HG02840 (cell line): ENCODE data around the gene BNIP5.
"Not testable (repeated sequence)": the region's sequence is repeated elsewhere in the genome, so short reads cannot be mapped to it uniquely, and the experiment has no call there.

Experiments
- ATAC-seq: cut with Tn5 transposase; IDR thresholded peaks from one replicate; pipeline ENCODE4 v1.9.1; 2021; ENCODE audit warnings: mild to moderate bottlenecking, moderate library complexity, moderate number of reproducible peaks; ENCODE audit not compliant: unreplicated experiment, low FRiP score

Gene BNIP5

GRCh38 chr6:36368421-36368820, 31.7 kb upstream of the BNIP5 start:
- ATAC-seq = no peak

- no peak for ATAC-seq
Measured at GRCh38 chr6:36367743-36368142, 31.1 kb upstream of the BNIP5 start.

DNA sequence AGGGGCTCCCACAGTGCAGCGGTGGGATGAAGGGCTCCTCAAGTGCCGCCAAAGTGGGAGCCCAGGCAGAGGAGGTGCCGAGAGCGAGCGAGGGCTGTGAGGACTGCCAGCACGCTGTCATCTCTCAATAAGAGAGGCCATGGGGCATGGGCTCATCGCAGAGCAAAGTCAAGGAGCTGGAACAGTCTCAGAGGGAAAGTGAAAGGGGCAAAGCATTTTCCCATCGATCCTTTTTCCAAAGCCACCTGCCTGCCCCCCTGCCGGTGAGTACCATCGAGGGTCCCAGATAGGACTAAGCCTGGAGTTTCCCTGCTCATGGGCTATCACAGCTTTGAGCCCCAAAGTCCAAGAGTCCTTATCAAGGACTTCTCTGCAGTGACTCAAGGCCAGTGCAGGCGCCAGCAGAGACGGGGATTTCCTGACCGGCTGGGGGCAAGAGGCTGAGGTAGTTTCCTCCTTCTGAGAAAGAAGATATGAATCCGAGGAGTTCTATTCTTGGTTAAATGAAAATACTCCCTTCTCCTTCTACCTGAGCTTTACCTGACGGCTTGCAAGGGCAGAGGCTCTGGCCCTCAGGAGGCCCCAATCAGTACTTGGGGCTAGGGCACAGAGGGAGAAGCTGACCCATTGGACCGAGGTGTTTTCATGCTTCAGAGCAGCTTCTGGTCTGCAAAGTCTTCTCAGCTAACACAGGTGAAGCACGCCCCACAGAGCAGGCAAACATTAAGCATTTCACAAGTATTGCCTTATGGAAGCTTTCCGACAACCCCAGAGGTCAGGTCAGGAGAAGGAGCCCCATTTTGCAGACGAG, 28.2 kb upstream of the BNIP5 start:
- ATAC-seq = no peak

DNA sequence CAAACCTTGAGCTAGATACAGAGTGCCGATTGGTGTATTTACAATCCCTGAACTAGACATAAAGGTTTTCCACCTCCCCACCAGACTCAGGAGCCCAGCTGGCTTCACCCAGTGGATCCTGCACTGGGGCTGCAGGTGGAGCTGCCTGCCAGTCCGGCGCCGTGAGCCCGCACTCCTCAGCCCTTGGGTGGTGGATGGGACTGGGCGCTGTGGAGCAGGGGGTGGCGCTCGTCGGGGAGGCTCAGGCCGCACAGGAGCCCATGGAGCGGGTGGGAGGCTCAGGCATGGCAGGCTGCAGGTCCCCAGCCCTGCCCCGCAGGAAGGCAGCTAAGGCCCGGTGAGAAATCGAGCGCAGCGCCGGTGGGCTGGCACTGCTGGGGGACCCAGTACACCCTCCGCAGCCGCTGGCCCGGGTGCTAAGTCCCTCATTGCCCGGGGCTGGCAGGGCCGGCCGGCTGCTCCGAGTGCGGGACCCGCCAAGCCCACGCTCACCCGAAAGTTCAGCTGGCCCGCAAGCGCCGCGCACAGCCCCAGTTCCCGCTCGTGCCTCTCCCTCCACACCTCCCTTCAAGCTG, 27.5 kb upstream of the BNIP5 start:
- not testable (repeated sequence) for ATAC-seq

GRCh38 chr6:36363371-36363752, 26.7 kb upstream of the BNIP5 start:
- ATAC-seq = not testable (repeated sequence)

DNA sequence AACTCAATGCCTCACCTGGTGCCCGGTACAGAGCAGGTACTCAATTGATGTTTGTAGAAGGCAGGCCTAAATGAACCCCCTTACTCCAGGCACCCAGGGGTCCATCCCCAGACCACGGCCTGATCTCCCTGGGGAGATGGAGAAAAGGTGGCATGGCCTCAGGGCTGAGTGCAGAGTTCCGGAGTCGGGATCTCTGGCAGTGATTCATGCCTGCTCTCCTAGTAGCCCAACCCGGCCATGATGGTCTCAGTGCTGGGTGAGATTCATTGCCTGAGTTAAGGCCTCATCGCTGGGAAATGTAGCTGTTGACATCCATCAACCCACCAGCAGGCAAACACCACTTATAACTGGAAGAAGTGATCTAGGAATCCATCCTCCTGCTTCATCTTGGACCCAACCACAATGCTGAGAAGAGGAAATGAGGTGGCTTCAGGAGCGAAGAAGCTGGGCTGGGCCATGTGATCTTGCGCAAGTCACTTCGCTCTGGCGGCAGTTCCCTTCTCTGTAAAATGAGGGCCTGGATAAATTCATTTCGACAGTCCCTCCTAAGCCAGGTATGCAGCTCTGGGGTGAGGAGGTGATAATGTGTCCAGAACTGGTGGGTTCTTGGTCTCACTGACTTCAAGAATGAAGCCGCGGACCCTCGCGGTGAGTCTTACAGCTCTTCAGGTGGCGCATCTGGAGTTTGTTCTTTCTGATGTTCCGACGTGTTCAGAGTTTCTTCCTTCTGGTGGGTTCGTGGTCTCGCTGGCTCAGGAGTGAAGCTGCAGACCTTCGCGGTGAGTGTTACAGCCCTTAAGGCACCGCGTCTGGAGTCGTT, 26.1 kb upstream of the BNIP5 start:
- ATAC-seq = no peak

DNA sequence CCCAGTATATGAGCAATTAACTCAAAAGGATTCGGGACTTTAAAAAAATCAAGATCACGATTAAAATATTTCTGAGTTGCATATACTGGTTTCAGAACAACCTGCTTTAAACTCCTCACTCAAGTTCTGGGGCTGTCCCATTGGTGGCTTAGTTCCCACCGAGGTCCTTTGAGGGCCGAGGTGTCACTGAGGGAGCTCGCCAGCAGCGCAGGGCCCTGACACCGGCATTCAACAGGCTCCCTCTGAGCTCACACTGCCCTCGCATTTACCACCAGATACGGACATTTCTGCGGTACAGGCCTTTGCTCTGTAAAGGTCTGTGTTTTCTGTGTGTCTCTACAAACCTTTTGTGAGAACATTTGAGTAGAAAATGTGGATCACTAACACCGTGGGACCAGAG, 24.4 kb upstream of the BNIP5 start:
- no peak for ATAC-seq

DNA sequence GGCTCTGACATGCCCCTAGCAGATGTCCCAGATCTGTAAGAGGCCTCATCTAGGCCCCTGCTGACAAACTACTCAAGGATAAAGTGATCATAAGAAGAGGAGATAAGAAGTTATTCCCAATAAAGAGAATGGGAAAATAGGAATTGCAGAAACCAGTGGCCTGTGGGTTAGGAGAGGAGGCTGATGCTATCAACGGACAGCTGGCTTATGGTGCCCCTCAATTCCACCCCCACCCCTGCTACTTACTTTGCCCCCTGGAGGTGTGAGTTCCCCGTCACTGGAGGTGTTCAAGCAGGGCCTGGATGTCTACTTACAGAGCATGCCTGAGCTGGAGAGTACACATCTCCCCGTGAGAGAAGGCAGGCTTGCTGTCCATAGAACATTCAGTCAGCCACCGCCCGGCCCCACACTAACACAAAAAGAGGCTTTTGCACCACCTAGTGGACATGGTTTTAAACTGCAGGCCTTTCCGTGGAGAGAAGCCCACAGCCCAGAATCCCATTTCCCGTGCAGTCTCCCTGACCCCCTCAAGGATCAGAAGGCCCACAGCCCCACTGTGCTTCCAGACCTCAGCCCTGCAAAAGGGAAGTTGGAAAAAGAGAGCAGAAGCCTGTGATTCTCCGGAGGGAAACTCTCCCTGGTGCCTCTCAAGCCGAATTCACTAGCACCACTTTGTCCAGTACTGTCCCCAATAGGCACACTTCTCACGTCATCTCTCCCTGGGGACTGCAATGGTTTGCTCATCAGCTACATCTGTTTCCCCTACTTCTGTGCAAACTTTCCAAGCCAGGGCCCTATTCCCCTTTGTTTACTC, 23.8 kb upstream of the BNIP5 start:
- no peak for ATAC-seq

GRCh38 chr6:36358226-36358915, 21.7 kb upstream of the BNIP5 start:
- no peak for ATAC-seq

DNA sequence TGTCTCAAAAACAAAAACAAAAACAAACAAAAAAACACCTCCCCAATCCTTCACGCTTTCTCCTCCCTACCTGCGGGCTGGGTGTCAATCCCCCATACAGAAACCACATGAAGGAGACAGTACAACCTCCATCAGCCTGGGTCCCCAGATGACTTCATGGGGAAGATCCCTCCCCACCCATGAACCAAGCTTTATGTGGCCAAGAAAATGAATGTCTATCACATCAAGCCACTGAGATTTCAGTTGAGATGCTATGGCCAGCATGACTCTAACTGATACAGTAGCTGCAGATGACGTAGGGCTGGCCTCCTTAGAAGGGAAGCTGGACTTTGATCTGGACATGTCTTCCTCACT, 21.2 kb upstream of the BNIP5 start:
- ATAC-seq = no peak

- no peak for ATAC-seq
Measured at GRCh38 chr6:36355819-36356218, 19.1 kb upstream of the BNIP5 start.

GRCh38 chr6:36353411-36353915, 16.8 kb upstream of the BNIP5 start:
- ATAC-seq = no peak

DNA sequence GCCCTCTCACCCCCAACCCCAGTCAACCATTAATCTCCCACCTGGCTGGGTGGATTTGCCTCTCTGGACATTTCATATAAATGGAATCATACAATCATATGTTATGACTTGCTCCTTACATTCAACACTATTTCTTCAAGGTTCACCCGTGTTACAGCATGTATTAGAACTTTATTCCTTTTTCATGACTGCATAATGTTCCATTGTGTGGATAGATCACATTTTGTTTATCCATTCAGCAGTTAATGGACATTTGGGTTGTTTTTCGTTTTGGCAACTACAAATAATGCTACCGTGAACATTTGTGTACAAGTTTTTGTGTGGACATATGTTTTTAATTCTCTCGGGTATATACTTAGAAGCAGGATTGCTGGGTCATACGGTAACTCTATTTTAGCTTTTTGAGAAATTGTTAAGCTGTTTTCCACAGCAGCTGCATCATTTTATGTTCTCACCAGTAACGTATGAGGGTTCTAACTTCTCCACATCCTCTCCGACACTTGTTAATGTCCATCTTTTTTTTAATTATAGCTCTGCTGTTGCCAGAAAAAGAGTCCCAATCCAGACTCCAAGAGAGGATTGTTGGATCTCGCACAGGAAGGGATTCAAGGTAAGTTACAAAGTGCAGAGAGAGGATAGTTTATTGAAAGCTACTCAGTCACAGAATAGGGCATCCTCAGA, 15.9 kb upstream of the BNIP5 start:
- no peak for ATAC-seq

DNA sequence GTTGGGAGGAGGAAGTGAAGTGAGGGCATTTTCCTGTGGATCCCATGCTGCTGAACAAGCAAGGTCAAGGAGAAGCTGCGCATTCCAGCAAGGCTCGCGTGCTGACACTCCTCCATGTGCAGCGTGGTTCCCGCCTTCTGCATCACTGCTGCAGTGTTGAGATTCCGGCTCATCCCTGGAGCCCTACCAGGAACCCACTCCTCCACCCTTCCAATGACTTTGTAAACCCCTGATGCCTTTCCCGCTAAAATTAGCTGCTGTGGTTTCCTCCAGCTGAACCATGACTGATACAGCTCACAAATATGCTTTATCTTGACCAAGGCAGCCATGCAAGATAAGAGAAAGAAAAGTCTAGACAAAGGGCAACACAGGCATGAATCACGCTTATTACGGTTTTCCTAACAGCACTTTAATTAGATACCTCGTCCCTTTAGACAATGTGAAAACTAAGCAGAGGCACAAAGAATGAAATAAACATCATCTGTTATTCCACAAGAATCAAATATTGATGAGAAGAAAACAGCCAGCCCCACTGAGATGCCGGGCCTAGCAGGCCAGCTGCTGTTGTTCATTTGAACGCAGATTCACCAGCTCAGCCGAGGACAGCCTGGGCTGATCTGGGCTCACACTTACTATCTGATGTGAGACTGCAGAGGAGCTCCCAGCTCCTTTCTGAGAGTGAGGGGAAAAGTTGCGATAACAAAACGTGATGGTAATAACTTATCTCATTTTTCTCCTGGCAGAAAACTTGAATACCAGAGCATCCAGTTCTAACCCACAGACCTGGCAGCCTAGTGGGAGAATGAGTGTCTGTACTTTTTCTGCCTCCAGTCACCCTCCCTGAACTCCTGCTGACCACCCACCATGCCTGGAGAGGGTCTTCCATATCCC, 14.2 kb upstream of the BNIP5 start:
- ATAC-seq = no peak

GRCh38 chr6:36350082-36350481, 13.4 kb upstream of the BNIP5 start:
- ATAC-seq = no peak

- no peak for ATAC-seq
Measured at GRCh38 chr6:36349240-36349639, 12.6 kb upstream of the BNIP5 start.

DNA sequence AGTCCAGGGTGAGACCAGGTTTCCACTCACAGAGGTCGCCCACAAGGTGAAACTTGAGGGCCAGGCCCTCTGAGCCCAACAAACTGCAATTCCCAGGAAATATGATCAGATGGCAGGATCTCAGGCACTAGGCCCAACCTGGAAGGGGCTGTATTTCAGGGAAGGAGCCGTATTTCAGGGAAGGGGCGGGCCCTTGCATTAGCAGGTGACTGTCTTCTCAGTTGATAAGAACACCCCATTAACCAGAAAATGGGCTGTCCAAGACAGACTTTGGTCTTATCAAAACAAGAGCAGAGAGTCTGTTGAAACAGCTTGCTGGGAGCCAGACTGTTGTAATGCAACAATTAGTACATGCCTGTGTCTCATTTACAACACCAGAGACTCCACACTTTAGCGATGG, 10.9 kb upstream of the BNIP5 start:
- ATAC-seq = no peak

GRCh38 chr6:36346486-36347273, 10.0 kb upstream of the BNIP5 start:
- ATAC-seq = no peak
